WERI-Rb-1 (cell line): Measurements from ENCODE around the gene SCUBE1.

Experiments
- DNase-seq: peaks from one replicate; pipeline ENCODE4 v3.0.0-alpha.2; 2020
- H3K27ac ChIP-seq: fragments of 250-450 bp; sonication (Bioruptor Pico); 2 replicates; pipeline ENCODE4 v1.5.1; 2020; ENCODE audit warnings: mild to moderate bottlenecking, moderate library complexity
- H3K27me3 ChIP-seq: fragments of 250-450 bp; sonication (Bioruptor Pico); 2 replicates; pipeline ENCODE4 v1.5.1; 2021; ENCODE audit warnings: mild to moderate bottlenecking, low read depth, moderate library complexity; ENCODE audit not compliant: insufficient read depth, severe bottlenecking
- H3K36me3 ChIP-seq: fragments of 250-450 bp; sonication (Bioruptor Pico); 2 replicates; pipeline ENCODE4 v1.5.1; 2020; ENCODE audit warnings: mild to moderate bottlenecking, moderate library complexity
- H3K4me3 ChIP-seq: 2 replicates; pipeline ENCODE4 v1.5.1; 2011; ENCODE audit warnings: low read depth, mild to moderate bottlenecking, control low read depth, low read length
- H3K9me3 ChIP-seq: fragments of 250-450 bp; sonication (Bioruptor Pico); 2 replicates; pipeline ENCODE4 v1.5.1; 2021; ENCODE audit warnings: mild to moderate bottlenecking, moderate library complexity; ENCODE audit not compliant: severe bottlenecking
- TF ChIP-seq, protein P1 (sequence below): IDR thresholded peaks from 2 replicates; pipeline ENCODE4 v1.5.1; 2011; ENCODE audit warnings: low read depth, mild to moderate bottlenecking, control low read depth, inconsistent platforms, low read length

Gene SCUBE1

DNA sequence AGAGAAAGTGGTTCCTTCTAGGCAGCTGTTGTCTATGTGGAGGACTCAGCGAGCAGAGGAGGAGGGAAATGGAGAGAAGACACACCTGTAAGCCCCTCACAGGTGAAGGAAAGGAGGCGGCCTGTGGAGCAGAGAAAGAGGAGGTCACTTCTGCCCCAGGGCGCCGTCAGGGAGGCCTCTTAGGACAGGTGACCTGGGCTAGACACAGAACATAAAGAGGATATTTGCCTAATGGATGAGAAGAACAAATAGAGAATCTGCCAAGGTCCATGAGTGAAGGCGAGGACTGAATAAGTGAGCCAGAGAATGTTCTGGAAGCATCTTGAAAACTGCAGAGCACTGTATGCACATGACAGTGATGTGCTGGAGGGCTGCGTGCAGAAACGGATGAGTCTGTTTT is 2.2 kb upstream of the SCUBE1 start:
- Histone ChIP-seq H3K27ac (no peak overlapping the region), H3K27me3 (peaks cover 3% of the 10 kb centered on the region), H3K9me3 (no peaks in the 10 kb centered on the region), H3K4me3 (no peak overlapping the region), H3K36me3 (no peaks in the 10 kb centered on the region)
- no peak for DNase-seq
- TF ChIP-seq, protein P1, sequence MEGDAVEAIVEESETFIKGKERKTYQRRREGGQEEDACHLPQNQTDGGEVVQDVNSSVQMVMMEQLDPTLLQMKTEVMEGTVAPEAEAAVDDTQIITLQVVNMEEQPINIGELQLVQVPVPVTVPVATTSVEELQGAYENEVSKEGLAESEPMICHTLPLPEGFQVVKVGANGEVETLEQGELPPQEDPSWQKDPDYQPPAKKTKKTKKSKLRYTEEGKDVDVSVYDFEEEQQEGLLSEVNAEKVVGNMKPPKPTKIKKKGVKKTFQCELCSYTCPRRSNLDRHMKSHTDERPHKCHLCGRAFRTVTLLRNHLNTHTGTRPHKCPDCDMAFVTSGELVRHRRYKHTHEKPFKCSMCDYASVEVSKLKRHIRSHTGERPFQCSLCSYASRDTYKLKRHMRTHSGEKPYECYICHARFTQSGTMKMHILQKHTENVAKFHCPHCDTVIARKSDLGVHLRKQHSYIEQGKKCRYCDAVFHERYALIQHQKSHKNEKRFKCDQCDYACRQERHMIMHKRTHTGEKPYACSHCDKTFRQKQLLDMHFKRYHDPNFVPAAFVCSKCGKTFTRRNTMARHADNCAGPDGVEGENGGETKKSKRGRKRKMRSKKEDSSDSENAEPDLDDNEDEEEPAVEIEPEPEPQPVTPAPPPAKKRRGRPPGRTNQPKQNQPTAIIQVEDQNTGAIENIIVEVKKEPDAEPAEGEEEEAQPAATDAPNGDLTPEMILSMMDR: no peak

DNA sequence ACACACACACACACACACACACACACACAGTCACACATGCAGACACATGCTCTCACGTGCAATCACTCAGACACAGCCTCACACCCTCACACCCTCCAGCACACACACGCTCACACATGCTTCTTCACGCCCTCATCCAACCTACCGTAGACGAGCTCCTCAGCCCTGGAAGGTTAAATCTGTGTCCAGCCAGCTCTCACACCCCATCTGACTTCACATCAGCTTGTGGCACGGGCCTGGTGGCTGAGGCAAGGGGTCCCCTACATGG is 1.3 kb upstream of the SCUBE1 start:
- Histone ChIP-seq H3K27me3 (peaks cover 3% of the 10 kb centered on the region), H3K27ac (no peak overlapping the region), H3K36me3 (no peaks in the 10 kb centered on the region), H3K4me3 (no peak overlapping the region), H3K9me3 (no peaks in the 10 kb centered on the region)
- TF ChIP-seq, protein P1: no peak
- DNase-seq: no peak

DNA sequence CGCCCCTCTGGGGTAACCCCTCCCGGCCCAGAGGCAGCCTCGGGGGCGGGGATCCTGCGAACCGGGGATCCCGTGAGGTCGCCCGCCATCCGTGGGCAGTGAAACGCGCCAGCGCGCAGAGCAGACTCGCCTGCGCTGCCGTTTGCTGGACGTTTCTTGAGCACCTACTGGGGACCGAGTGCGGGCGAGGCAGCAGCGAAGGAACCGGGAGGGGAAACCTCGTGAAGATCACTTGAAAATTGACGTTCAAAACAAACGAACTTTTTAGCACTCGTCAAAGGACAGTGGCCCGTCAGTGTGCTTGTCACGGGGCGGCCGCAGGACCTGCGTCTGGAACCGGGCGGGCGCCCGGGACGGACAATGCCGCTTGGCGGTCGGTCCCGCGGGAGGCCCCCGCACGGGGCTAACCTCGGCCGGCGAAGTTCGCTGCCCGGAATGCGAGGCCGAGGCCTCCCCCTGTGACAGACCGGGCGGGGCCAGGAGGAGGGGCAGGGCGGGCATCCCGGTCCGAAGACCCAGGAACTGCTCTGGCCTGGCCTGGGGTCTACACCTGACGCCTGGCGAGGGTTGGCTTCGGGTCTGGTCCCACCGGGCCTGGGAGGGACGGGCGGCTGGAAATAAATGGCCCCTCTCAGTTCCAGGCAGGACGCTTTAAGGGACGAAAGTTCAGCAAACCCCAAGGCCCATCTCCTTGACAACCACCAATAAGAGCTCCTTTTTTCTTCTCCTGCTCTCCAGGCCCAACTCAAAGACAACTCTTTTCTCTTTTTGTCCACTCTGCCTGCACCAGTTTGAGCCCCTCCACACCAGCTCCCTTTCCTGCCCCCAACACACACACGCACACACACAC is 723 bp upstream of the SCUBE1 start:
- TF ChIP-seq, protein P1: no peak
- DNase-seq: no peak
- Histone ChIP-seq H3K27me3 (peaks cover 3% of the 10 kb centered on the region), H3K9me3 (no peaks in the 10 kb centered on the region), H3K27ac (no peak overlapping the region), H3K4me3 (no peak overlapping the region; the same call in 1 of the 2 replicates), H3K36me3 (no peaks in the 10 kb centered on the region)

DNA sequence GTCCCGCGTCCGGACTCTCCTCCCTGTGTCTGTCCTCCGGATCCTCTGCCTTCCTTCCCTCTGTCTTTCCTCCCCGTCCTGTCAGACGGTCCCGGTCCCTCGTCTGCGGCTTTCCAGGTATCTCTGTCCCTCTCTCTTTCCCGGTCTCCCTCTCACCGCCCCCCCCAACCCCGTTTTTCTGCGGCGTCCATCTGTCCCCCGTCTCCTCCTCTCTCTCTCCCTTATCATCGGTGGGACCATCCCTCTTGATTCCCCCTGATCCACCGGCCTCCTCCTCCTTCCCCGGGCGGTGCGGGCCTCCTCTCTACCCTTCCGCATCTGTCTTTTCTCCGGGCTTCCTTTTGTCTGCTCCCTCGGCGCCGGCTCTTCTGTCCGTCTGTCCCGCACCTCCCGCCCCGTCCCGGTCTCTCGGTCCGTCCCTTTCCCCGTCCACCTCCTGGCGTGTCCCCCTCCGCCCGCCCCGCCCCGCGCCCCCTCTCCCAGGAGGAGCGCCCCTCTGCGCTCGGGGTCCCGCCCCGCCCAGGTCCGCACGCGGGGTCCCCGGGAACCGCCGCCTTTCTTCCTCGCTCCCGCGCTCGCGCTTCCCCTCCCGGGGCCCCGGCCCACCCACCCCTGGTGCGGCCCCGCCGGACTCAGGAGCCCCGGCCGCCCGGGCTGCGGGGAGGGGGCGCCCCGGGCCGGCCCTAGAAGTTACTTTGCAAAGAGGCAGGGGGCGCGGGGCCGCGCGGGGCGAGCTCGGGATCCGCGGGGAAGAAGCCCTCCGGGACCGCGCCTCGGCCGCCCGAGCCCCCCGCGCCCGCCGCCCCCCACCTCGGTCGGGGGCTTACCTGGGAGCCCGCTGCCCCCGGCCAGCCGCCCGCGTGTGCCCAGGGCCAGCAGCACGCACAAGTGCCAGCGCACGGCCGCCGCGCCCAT is 568 bp downstream of the SCUBE1 start:
- Histone ChIP-seq H3K9me3 (no peaks in the 10 kb centered on the region), H3K27me3 (peaks cover 3% of the 10 kb centered on the region), H3K4me3 (peak overlapping the region; percentile 29), H3K36me3 (no peaks in the 10 kb centered on the region), H3K27ac (no peak overlapping the region)
- DNase-seq: no peak
- TF ChIP-seq, protein P1: no peak

DNA sequence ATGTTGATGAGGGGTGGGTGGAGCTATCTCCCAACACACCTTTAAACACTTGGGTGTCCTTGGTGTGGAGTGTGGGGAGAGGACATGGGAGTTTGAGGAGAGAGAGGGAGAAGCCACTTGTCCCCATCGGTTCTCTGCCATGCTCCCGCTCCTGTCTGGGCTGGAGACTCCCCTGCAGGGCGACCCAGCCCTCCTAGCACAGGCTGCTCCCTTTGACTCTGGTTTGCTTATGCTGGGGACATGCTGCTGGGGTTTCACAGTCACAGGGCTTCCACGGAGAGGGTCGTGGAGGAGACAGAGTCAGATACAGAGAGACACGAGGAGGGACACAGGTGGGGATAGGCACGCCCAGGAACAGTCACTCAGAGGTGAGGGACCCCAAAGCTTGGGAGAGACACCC is 1.6 kb downstream of the SCUBE1 start:
- H3K9me3 ChIP-seq: no peaks in the 10 kb centered on the region
- no peak overlapping the region for H3K27ac ChIP-seq
- H3K4me3 ChIP-seq: no peak overlapping the region
- TF ChIP-seq, protein P1: no peak
- H3K27me3 ChIP-seq: peaks cover 3% of the 10 kb centered on the region
- DNase-seq: no peak
- H3K36me3 ChIP-seq: no peaks in the 10 kb centered on the region
